GM12891 (cell line): ENCODE results near the gene SPOUT1.

Source experiments
- POLR2A ChIP-seq: IDR thresholded peaks from 2 replicates; pipeline ENCODE4 v1.6.1; 2011; ENCODE audit warnings: low read depth, low read length, control low read depth
- POLR2AphosphoS5 ChIP-seq: IDR thresholded peaks from 2 replicates; pipeline ENCODE4 v1.6.1; 2011; ENCODE audit warnings: low read depth, low read length, control low read depth
- POU2F2 ChIP-seq: IDR thresholded peaks from 2 replicates; pipeline ENCODE4 v1.6.1; 2011; ENCODE audit warnings: low read depth, mild to moderate bottlenecking, control low read depth, low read length, moderate library complexity
- TAF1 ChIP-seq: IDR thresholded peaks from 2 replicates; pipeline ENCODE4 v1.6.1; 2011; ENCODE audit warnings: low read depth, low read length, control low read depth

DNA sequence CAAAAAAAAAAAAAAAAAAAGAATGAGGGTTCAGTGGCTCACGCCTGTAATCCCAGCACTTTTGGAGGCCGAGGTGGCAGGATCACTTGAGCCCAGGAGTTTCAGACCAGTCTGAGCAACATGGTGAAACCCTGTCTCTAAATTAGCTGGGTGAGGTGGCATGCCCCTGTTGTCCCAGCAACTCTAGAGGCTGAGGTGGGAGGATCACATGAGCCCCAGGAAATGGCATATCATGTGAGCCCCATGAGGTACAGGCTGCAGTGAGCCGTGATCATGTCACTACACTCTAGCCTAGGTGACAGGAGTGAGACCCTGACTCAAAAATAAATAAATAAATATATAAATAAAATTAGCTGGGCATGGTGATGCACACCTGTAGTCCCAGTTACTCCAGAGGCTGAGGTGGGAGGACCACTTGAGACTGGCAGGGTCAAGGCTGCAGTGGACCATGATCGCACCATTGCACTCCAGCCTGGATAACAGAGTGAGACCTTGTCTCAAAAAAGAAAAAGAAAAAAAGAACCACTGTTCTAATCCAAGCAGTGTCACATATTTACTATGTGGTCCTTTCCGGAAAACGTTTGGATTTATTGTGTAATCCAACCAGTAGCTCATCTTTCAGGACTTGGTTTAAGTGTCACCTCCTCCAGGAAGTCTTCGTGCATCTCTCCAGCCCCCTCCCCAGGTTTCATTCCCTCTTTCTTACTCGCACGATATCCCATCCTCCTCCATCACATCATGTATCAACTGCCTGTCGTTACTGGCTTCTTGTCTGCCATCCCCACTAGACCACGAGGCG lies 12.3 kb upstream of the SPOUT1 start:
- TF ChIP-seq TAF1 (no peak), POLR2A (no peak), POLR2AphosphoS5 (no peak), POU2F2 (no peak)
